Muscle layer of colon (tissue), 2 donors: Measurements from ENCODE around the gene SELENOH.
A peak's percentile ranks its signal among the peaks of the same experiment; 100 is the strongest.

Experiments
- H3K27ac ChIP-seq: one replicate; pipeline ENCODE4 v1.7.0; 2013; ENCODE audit warnings: low read depth, mild to moderate bottlenecking, low read length, moderate library complexity
- H3K27me3 ChIP-seq, 2 donors: one replicate each; pipeline ENCODE4 v1.7.0; 2013; ENCODE audit warnings: low read length in 2 of 2, mild to moderate bottlenecking in 2 of 2; ENCODE audit not compliant: insufficient read depth in 2 of 2, control insufficient read depth in 1 of 2
- H3K36me3 ChIP-seq: one replicate; pipeline ENCODE4 v1.7.0; 2013; ENCODE audit warnings: mild to moderate bottlenecking, low read length; ENCODE audit not compliant: insufficient read depth
- H3K4me1 ChIP-seq: one replicate; pipeline ENCODE4 v1.7.0; 2013; ENCODE audit warnings: mild to moderate bottlenecking, low read length; ENCODE audit not compliant: insufficient read depth
- H3K4me3 ChIP-seq, 2 donors: one replicate each; pipeline ENCODE4 v1.7.0; 2013; ENCODE audit warnings: low read length in 2 of 2, low read depth in 1 of 2, mild to moderate bottlenecking in 1 of 2, moderate library complexity in 1 of 2
- H3K9ac ChIP-seq: one replicate; pipeline ENCODE4 v1.7.0; 2013; ENCODE audit warnings: low read length
- H3K9me3 ChIP-seq: one replicate; pipeline ENCODE4 v1.7.0; 2013; ENCODE audit warnings: mild to moderate bottlenecking, low read length
- donor health status: abdominal sarcoma.
- donor health status: Adenocarcinoma of cecum.

The SELENOH gene

GRCh38 chr11:57787006-57787604, 45.8 kb downstream of the SELENOH start:
- Histone ChIP-seq H3K36me3 (no peaks in the 10 kb centered on the region), H3K27ac (peak overlapping the region; percentile 64), H3K9ac (no peak overlapping the region), H3K4me3 (no peak overlapping the region), H3K9me3 (no peaks in the 10 kb centered on the region), H3K4me1 (peaks cover 74% of the 10 kb centered on the region), H3K27me3 (no peaks in the 10 kb centered on the region)

- Histone ChIP-seq H3K9ac (no peak overlapping the region), H3K36me3 (no peaks in the 10 kb centered on the region), H3K4me3 (no peak overlapping the region), H3K9me3 (no peaks in the 10 kb centered on the region), H3K4me1 (peaks cover 73% of the 10 kb centered on the region), H3K27ac (peak overlapping the region; percentile 64), H3K27me3 (no peaks in the 10 kb centered on the region)
Measured at GRCh38 chr11:57787920-57788702, 46.8 kb downstream of the SELENOH start.

GRCh38 chr11:57788703-57789088, 47.4 kb downstream of the SELENOH start:
- Histone ChIP-seq H3K4me1 (peaks cover 77% of the 10 kb centered on the region), H3K27ac (no peak overlapping the region), H3K27me3 (no peaks in the 10 kb centered on the region), H3K36me3 (peaks cover 4% of the 10 kb centered on the region), H3K9me3 (no peaks in the 10 kb centered on the region), H3K4me3 (no peak overlapping the region), H3K9ac (no peak overlapping the region)

- H3K27ac ChIP-seq = peak overlapping the region; percentile 27
- H3K9ac ChIP-seq = no peak overlapping the region
- no peaks in the 10 kb centered on the region for H3K27me3 ChIP-seq
- H3K9me3 ChIP-seq = no peaks in the 10 kb centered on the region
- H3K4me1 ChIP-seq = peaks cover 72% of the 10 kb centered on the region
- peaks cover 15% of the 10 kb centered on the region for H3K36me3 ChIP-seq
- no peak overlapping the region for H3K4me3 ChIP-seq
Measured at GRCh38 chr11:57791321-57792059, 50.2 kb downstream of the SELENOH start.

- Histone ChIP-seq H3K27me3 (no peaks in the 10 kb centered on the region), H3K27ac (peak overlapping the region; percentile 27), H3K4me1 (peaks cover 66% of the 10 kb centered on the region), H3K9me3 (no peaks in the 10 kb centered on the region), H3K4me3 (no peak overlapping the region), H3K9ac (no peak overlapping the region), H3K36me3 (peaks cover 20% of the 10 kb centered on the region)
Measured at GRCh38 chr11:57792060-57792541, 50.8 kb downstream of the SELENOH start.

GRCh38 chr11:57792870-57793269, 51.6 kb downstream of the SELENOH start:
- peaks cover 20% of the 10 kb centered on the region for H3K36me3 ChIP-seq
- H3K4me1 ChIP-seq = peaks cover 58% of the 10 kb centered on the region
- H3K9me3 ChIP-seq = no peaks in the 10 kb centered on the region
- peak overlapping the region; percentile 42 for H3K27ac ChIP-seq
- H3K27me3 ChIP-seq = no peaks in the 10 kb centered on the region
- no peak overlapping the region for H3K4me3 ChIP-seq
- no peak overlapping the region for H3K9ac ChIP-seq
